A549 (cell line): ENCODE measurements around the gene NAV3. TPM values are rescaled to one million over a fixed set of nuclear protein-coding genes. Genes with fewer than 3 reads are reported as not detected.

ENCODE experiments used
- ATAC-seq, 2 experiments: fragments of 200-7000 bp in 1 of 2; fragments of >200 bp in 1 of 2; cut with Nextera tagmentation in 1 of 2; cut with Tn5 transposase in 1 of 2; 3 replicates each; pipeline versions ENCODE4 v1.8.0 to v1.9.1; 2018 to 2020; ENCODE audit warnings: mild to moderate bottlenecking in 1 of 2, moderate library complexity in 1 of 2
- CTCF ChIA-PET: fragments of 300-600 bp; sonication (Branson Sonifier 250); formaldehyde crosslinking; extraction: SDS; loops from one replicate; lab custom pipeline; 2021; ENCODE audit warnings: antibody characterized with exemption, inconsistent platforms; lab: Yijun Ruan, JAX
- POLR2A ChIA-PET: fragments of 350-600 bp; formaldehyde crosslinking; extraction: SDS; loops from one replicate; lab custom pipeline; 2021; ENCODE audit warnings: antibody characterized with exemption, inconsistent platforms; lab: Yijun Ruan, JAX
- DNase-seq, 2 experiments: peaks; one replicate each; pipeline versions ENCODE4 v3.0.0 to v3.0.0-alpha.2; 2011 to 2016; ENCODE audit warnings: low read depth in 1 of 2, low spot score in 1 of 2
- FAIRE-seq: peaks from 2 replicates; lab custom pipeline; 2011; peaks lifted over from hg19 to GRCh38; lab: Jason Lieb, UNC
- H3K27ac ChIP-seq, 2 experiments: fragments of >200 bp; sonication (Bioruptor Twin); formaldehyde crosslinking; 3 replicates each; pipeline ENCODE4 v1.5.1; 2016 to 2017
- H3K4me1 ChIP-seq: fragments of >200 bp; sonication (Bioruptor Twin); formaldehyde crosslinking; 3 replicates; pipeline ENCODE4 v1.6.1; 2016
- H3K4me2 ChIP-seq: fragments of >200 bp; sonication (Bioruptor Twin); formaldehyde crosslinking; 3 replicates; pipeline ENCODE4 v1.6.1; 2016
- H3K4me3 ChIP-seq: fragments of >200 bp; sonication (Bioruptor Twin); formaldehyde crosslinking; 3 replicates; pipeline ENCODE4 v1.5.1; 2016
- H3K9me3 ChIP-seq: fragments of >200 bp; sonication (Bioruptor Twin); formaldehyde crosslinking; 3 replicates; pipeline ENCODE4 v1.6.1; 2016
- BHLHE40 ChIP-seq: IDR thresholded peaks from 2 replicates; pipeline ENCODE4 v1.6.1; 2012; ENCODE audit warnings: low read depth, low read length, inconsistent platforms
- CBX2 ChIP-seq: fragments of 200-600 bp; sonication (generic); IDR thresholded peaks from 2 replicates; pipeline ENCODE4 v1.6.1; 2016; ENCODE audit warnings: low read depth, mild to moderate bottlenecking, borderline replicate concordance
- CHD4 ChIP-seq: fragments of 200-600 bp; sonication (generic); IDR thresholded peaks from 2 replicates; pipeline ENCODE4 v1.6.1; 2016; ENCODE audit warnings: antibody characterized with exemption, mild to moderate bottlenecking, borderline replicate concordance
- E2F6 ChIP-seq: IDR thresholded peaks from 2 replicates; pipeline ENCODE4 v1.6.1; 2012; ENCODE audit warnings: low read depth, borderline replicate concordance
- EHMT2 ChIP-seq: fragments of 200-600 bp; sonication (generic); IDR thresholded peaks from 2 replicates; pipeline ENCODE4 v1.6.1; 2016; ENCODE audit warnings: antibody characterized with exemption, low read depth, mild to moderate bottlenecking, moderate library complexity
- ELK1 ChIP-seq: fragments of 150-350 bp; IDR thresholded peaks from 2 replicates; pipeline ENCODE4 v1.6.1; 2014; ENCODE audit warnings: low read depth, mild to moderate bottlenecking, low read length
- FOSB ChIP-seq: fragments of 250-450 bp; sonication (Bioruptor Pico); IDR thresholded peaks from 2 replicates; pipeline ENCODE4 v1.5.0; 2020; ENCODE audit warnings: mild to moderate bottlenecking, moderate library complexity
- GATA3 ChIP-seq: IDR thresholded peaks from 2 replicates; pipeline ENCODE4 v1.6.1; 2012; ENCODE audit warnings: borderline replicate concordance
- HMGXB4 ChIP-seq: fragments of 250-450 bp; sonication (Bioruptor Pico); IDR thresholded peaks from 2 replicates; pipeline ENCODE4 v1.5.0; 2021; ENCODE audit warnings: mild to moderate bottlenecking, moderate library complexity, borderline replicate concordance
- JUNB ChIP-seq: fragments of >200 bp; sonication (Bioruptor Twin); formaldehyde crosslinking; IDR thresholded peaks from 2 replicates; pipeline ENCODE4 v1.6.1; 2016
- MAFK ChIP-seq: fragments of 450-650 bp; IDR thresholded peaks from 2 replicates; pipeline ENCODE4 v1.6.1; 2014; ENCODE audit not compliant: partially characterized antibody
- MAX ChIP-seq: IDR thresholded peaks from 2 replicates; pipeline ENCODE4 v1.6.1; 2012
- NPAS2 ChIP-seq: fragments of 250-450 bp; sonication (Bioruptor Pico); IDR thresholded peaks from 2 replicates; pipeline ENCODE4 v1.8.0; 2022; ENCODE audit warnings: mild to moderate bottlenecking, moderate library complexity, borderline replicate concordance
- PHF8 ChIP-seq: fragments of 200-600 bp; sonication (generic); IDR thresholded peaks from 2 replicates; pipeline ENCODE4 v1.6.1; 2016; ENCODE audit warnings: low read depth, mild to moderate bottlenecking, antibody characterized with exemption, moderate library complexity, borderline replicate concordance
- POLR2A ChIP-seq: IDR thresholded peaks from 2 replicates; pipeline ENCODE4 v1.6.1; 2012; ENCODE audit warnings: mild to moderate bottlenecking, low read length
- RAD21 ChIP-seq, 2 experiments: fragments of >200 bp in 1 of 2; sonication (Bioruptor Twin) in 1 of 2; formaldehyde crosslinking in 1 of 2; IDR thresholded peaks in 1 of 2; conservative IDR thresholded peaks in 1 of 2; 2 replicates in 1 of 2; 3 replicates in 1 of 2; pipeline ENCODE4 v1.6.1; 2012 to 2018; ENCODE audit warnings: inconsistent platforms in 1 of 2
- RARB ChIP-seq: fragments of 250-450 bp; sonication (Bioruptor Pico); IDR thresholded peaks from 2 replicates; pipeline ENCODE4 v1.8.0; 2021; ENCODE audit warnings: mild to moderate bottlenecking, moderate library complexity
- REST ChIP-seq: fragments of 200-600 bp; sonication (generic); IDR thresholded peaks from 2 replicates; pipeline ENCODE4 v1.6.1; 2016; ENCODE audit warnings: antibody characterized with exemption, mild to moderate bottlenecking, moderate library complexity
- RFX5 ChIP-seq: fragments of 450-650 bp; IDR thresholded peaks from 2 replicates; pipeline ENCODE4 v1.7.1; 2014; ENCODE audit warnings: antibody characterized with exemption, mild to moderate bottlenecking, moderate library complexity
- RNF2 ChIP-seq: fragments of 200-600 bp; sonication (generic); IDR thresholded peaks from 2 replicates; pipeline ENCODE4 v1.6.1; 2016; ENCODE audit warnings: low read depth, mild to moderate bottlenecking, antibody characterized with exemption, moderate library complexity, borderline replicate concordance
- SMC3 ChIP-seq: fragments of >200 bp; sonication (Bioruptor Twin); formaldehyde crosslinking; IDR thresholded peaks from 3 replicates; pipeline ENCODE4 v1.6.1; 2018; ENCODE audit warnings: inconsistent platforms
- SREBF2 ChIP-seq: fragments of 450-650 bp; IDR thresholded peaks from 2 replicates; pipeline ENCODE4 v1.6.1; 2014; ENCODE audit warnings: mild to moderate bottlenecking, moderate library complexity
- TP53 ChIP-seq: fragments of 250-450 bp; sonication (Bioruptor Pico); IDR thresholded peaks from 2 replicates; pipeline ENCODE4 v1.5.0; 2021; ENCODE audit warnings: mild to moderate bottlenecking, moderate library complexity
- ZC3H11A ChIP-seq: fragments of 450-650 bp; IDR thresholded peaks from 2 replicates; pipeline ENCODE4 v1.6.1; 2014; ENCODE audit warnings: antibody characterized with exemption, mild to moderate bottlenecking
- ZFP36 ChIP-seq: fragments of 450-650 bp; IDR thresholded peaks from 2 replicates; pipeline ENCODE4 v1.6.1; 2014; ENCODE audit warnings: borderline replicate concordance; ENCODE audit not compliant: partially characterized antibody
- ZNF302 ChIP-seq: fragments of 250-450 bp; sonication (Bioruptor Pico); IDR thresholded peaks from 2 replicates; pipeline ENCODE4 v1.9.0; 2021; ENCODE audit warnings: inconsistent platforms, mild to moderate bottlenecking, moderate library complexity
- ZSCAN20 ChIP-seq: fragments of 250-450 bp; sonication (Bioruptor Pico); IDR thresholded peaks from 2 replicates; pipeline ENCODE4 v1.8.0; 2022; ENCODE audit warnings: mild to moderate bottlenecking, moderate library complexity
- WGBS: methylation state at CpG from one replicate; pipeline ENCODE4 v1.1.6; 2017; ENCODE audit errors: missing lambda C conversion rate; 5-methylcytosine and 5-hydroxymethylcytosine counted together
- polyA plus RNA-seq, 4 experiments: library from polyadenylated mRNA; depleted of rRNA in 3 of 4; stranded (reverse); fragments of >200 nt; fragmentation: RNase III in 1 of 4; extraction: RNeasy Plus Mini Kit Qiagen cat#74134 plus additional on column Dnase treatment in 1 of 4; gene quantifications; 2 replicates in 3 of 4; 3 replicates in 1 of 4; pipeline ENCODE4 v1.2.3, GENCODE V29; 2011 to 2017

NAV3 gene
- polyA plus RNA-seq, 2 of the 4 experiments (the other 2 are of a cell fraction): 8.6 to 9.7 TPM

- Histone ChIP-seq H3K4me2 (no peak overlapping the region), H3K9me3 (no peaks in the 10 kb centered on the region), H3K4me1 (peaks cover 4% of the 10 kb centered on the region; the same call in 1 of the 3 replicates), H3K4me3 (no peak overlapping the region), H3K27ac (no peak overlapping the region)
- ChIA-PET POLR2A (no interaction called here), CTCF (interaction anchor here (1.4 kb wide), 1 partner anchor 129 kb away, joined by 4 read pairs; no protein-coding TSS in a partner anchor)
- FAIRE-seq (no peak), DNase-seq (no peak), ATAC-seq (no peak)
- TF ChIP-seq SMC3 (no peak), ZC3H11A (no peak), POLR2A (no peak), RFX5 (no peak), EHMT2 (no peak), RAD21 (conservative IDR thresholded peaks at IDR 0.05 in 1 of 2, IDR thresholded peaks at IDR 0.05 in 1 of 2) (no peak), ZFP36 (no peak), BHLHE40 (no peak), MAFK (no peak), CBX2 (no peak), PHF8 (no peak)
- WGBS: 6% methylated on average over 1 of the region's 1 CpG
Measured at GRCh38 chr12:77796775-77797174, 33.9 kb upstream of the NAV3 start.

- FAIRE-seq (no peak), ATAC-seq (no peak), DNase-seq (no peak)
- 41% methylated on average over 2 of the region's 2 CpGs for WGBS
- ChIA-PET POLR2A (no interaction called here), CTCF (no interaction called here)
- TF ChIP-seq RARB (no peak), TP53 (CRISPR knock-in tag) (no peak), ZC3H11A (no peak), MAX (no peak), ZNF302 (CRISPR knock-in tag) (no peak), ELK1 (no peak), CBX2 (no peak), MAFK (no peak), NPAS2 (no peak)
- Histone ChIP-seq H3K4me1 (peaks cover 4% of the 10 kb centered on the region; the same call in 1 of the 3 replicates), H3K27ac (no peak overlapping the region), H3K9me3 (0 out of 3 replicates have a peak, but pooled peaks cover 4% of the 10 kb centered on the region), H3K4me2 (no peak overlapping the region), H3K4me3 (no peak overlapping the region)
Measured at GRCh38 chr12:77800501-77800900, 30.2 kb upstream of the NAV3 start.

GRCh38 chr12:77808534-77808933 lies 22.2 kb upstream of the NAV3 start:
- ATAC-seq (no peak), FAIRE-seq (no peak), DNase-seq (no peak)
- Histone ChIP-seq H3K4me1 (no peaks in the 10 kb centered on the region), H3K27ac (no peak overlapping the region), H3K4me2 (no peak overlapping the region), H3K9me3 (0 out of 3 replicates have a peak, but pooled peaks cover 4% of the 10 kb centered on the region), H3K4me3 (no peak overlapping the region)
- ChIA-PET CTCF (interaction anchor here (0.9 kb wide), 1 partner anchor 16 kb away, joined by 3 read pairs; no protein-coding TSS in a partner anchor), POLR2A (no interaction called here)
- WGBS: 79% methylated on average over 7 of the region's 9 CpGs
- TF ChIP-seq HMGXB4: no peak
- TF ChIP-seq GATA3: no peak
- TF ChIP-seq BHLHE40: no peak
- no peak for TF ChIP-seq NPAS2
- no peak for TF ChIP-seq CHD4
- TF ChIP-seq E2F6: no peak
- TF ChIP-seq ZC3H11A: no peak
- TF ChIP-seq SREBF2: no peak
- TF ChIP-seq JUNB: no peak
- TF ChIP-seq REST: no peak
- TF ChIP-seq RNF2: no peak
- no peak for TF ChIP-seq ZSCAN20 (CRISPR knock-in tag)
- no peak for TF ChIP-seq FOSB (CRISPR knock-in tag)
- TF ChIP-seq MAFK: no peak
